Loucy (cell line): Measurements from ENCODE around the gene FOXE3.

Experiments used
- H2AFZ ChIP-seq: fragments of 200-600 bp; sonication (generic); 2 replicates; pipeline ENCODE4 v1.6.0; 2016; ENCODE audit warnings: antibody characterized with exemption, mild to moderate bottlenecking, low read length, moderate library complexity
- H3F3A ChIP-seq: fragments of 200-600 bp; 2 replicates; pipeline ENCODE4 v1.6.0; 2016; ENCODE audit warnings: antibody characterized with exemption, low read depth, mild to moderate bottlenecking
- H3K27me3 ChIP-seq: fragments of 200-600 bp; sonication (generic); 2 replicates; pipeline ENCODE4 v1.6.1; 2014; ENCODE audit warnings: low read length, mild to moderate bottlenecking; ENCODE audit not compliant: insufficient read depth, poor library complexity, severe bottlenecking
- H3K36me3 ChIP-seq: fragments of 200-600 bp; sonication (generic); 2 replicates; pipeline ENCODE4 v1.6.1; 2016; ENCODE audit warnings: low read length; ENCODE audit not compliant: insufficient read depth
- H3K4me1 ChIP-seq: fragments of 200-600 bp; sonication (generic); 2 replicates; pipeline ENCODE4 v1.5.1; 2014; ENCODE audit warnings: low read length, mild to moderate bottlenecking; ENCODE audit not compliant: insufficient read depth, poor library complexity, severe bottlenecking
- H3K4me2 ChIP-seq: fragments of 200-600 bp; sonication (generic); 2 replicates; pipeline ENCODE4 v1.6.0; 2014; ENCODE audit warnings: antibody characterized with exemption, low read length, low read depth, mild to moderate bottlenecking; ENCODE audit not compliant: poor library complexity, severe bottlenecking
- H3K4me3 ChIP-seq: fragments of 200-600 bp; sonication (generic); 2 replicates; pipeline ENCODE4 v1.5.1; 2014; ENCODE audit warnings: low read length, mild to moderate bottlenecking, mixed read lengths; ENCODE audit not compliant: poor library complexity, severe bottlenecking
- H3K79me2 ChIP-seq: fragments of 200-600 bp; sonication (generic); 2 replicates; pipeline ENCODE4 v1.6.1; 2014; ENCODE audit warnings: low read length; ENCODE audit not compliant: insufficient read depth
- H3K9ac ChIP-seq: fragments of 200-600 bp; sonication (generic); 2 replicates; pipeline ENCODE4 v1.6.0; 2014; ENCODE audit warnings: mild to moderate bottlenecking, low read depth, low read length, moderate library complexity; ENCODE audit not compliant: poor library complexity, severe bottlenecking
- H3K9me2 ChIP-seq: fragments of 200-600 bp; sonication (generic); replicated peaks from 2 replicates; pipeline ENCODE4 v1.6.1; 2016; ENCODE audit warnings: low read depth, low read length, mixed read lengths
- H3K9me3 ChIP-seq: fragments of 200-600 bp; sonication (generic); 2 replicates; pipeline ENCODE4 v1.6.1; 2014; ENCODE audit warnings: mild to moderate bottlenecking, antibody characterized with exemption, low read length, low read depth; ENCODE audit not compliant: insufficient read depth
- H4K20me1 ChIP-seq: fragments of 200-600 bp; sonication (generic); 2 replicates; pipeline ENCODE4 v1.6.0; 2014; ENCODE audit warnings: antibody characterized with exemption, low read length, mild to moderate bottlenecking; ENCODE audit not compliant: insufficient read depth, poor library complexity, severe bottlenecking
- EZH2phosphoT487 ChIP-seq: fragments of 200-600 bp; IDR thresholded peaks from 2 replicates; pipeline ENCODE4 v1.6.1; 2018; ENCODE audit warnings: antibody characterized with exemption, mild to moderate bottlenecking, moderate library complexity, borderline replicate concordance
- TF ChIP-seq, protein P1 (sequence below): fragments of 200-600 bp; sonication (generic); conservative IDR thresholded peaks from 2 replicates; pipeline ENCODE4 v1.5.1; 2014; ENCODE audit warnings: mild to moderate bottlenecking, antibody characterized with exemption, low read length

The FOXE3 gene

DNA sequence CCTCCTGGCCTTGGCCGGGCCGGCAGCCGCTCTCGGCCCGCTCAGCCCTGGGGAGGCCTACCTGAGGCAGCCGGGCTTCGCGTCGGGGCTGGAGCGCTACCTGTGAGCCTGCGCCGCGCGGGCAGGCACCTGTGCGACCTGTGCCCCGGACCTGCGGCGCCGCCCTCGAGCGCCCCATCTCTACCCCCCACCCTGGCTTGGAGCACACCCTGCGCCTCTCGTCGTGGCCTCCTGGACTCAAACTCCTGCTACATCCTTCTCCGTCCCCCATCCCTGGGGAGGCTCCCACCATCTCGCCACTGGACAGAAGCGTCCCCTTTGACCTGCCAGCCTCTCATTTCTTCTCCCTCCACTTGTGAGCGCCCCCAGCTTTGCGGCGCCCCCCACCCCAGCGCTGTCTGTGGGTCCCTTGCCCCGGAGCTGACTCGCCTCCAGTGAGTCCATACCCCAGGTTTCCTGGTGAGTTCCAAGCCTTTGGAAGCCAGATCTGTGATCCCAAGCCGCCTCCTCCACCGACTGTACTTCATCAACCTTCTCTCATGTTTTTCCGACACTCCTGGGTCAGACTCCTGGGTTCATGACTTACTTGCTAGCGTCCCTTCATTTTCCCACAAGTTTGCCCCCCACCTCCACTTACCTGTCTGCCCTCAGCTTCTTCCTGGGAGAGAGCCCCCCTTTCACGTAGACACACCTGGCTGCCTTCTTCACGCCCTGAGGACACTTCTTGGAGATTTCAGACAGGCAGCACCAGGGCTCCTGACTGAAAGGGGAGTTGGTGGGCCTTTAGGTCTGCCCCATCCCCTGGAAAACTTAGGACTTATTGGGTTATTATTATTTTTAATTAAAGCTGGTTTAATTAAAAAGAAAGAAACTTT lies 1.3 kb downstream of the FOXE3 start:
- Histone ChIP-seq H3K4me3 (no peak overlapping the region), H3F3A (no peaks in the 10 kb centered on the region)

DNA sequence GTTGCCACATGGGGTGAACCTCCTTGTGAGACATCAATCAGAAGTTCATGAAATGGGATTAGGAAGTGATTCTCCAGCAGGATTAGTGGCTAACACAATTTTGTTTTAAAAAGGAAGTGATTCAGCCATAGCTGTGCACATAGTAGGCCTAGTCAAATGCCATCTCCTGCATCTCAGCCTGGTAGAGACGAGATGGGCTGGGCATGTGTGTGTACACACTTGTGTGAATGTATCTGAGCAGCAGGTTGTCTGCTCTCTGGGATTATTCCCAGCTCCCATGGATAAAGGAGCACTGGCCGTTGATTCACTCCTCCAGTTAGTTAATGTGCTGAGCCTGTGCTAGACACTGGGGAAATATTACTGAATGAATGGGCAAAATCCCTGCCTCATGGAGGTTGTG lies 2.0 kb downstream of the FOXE3 start:
- no peak overlapping the region for H3K4me3 ChIP-seq
- no peaks in the 10 kb centered on the region for H3K4me1 ChIP-seq
- H3K9me3 ChIP-seq = no peaks in the 10 kb centered on the region
- H3K79me2 ChIP-seq = no peaks in the 10 kb centered on the region
- H3K36me3 ChIP-seq = no peaks in the 10 kb centered on the region
- H4K20me1 ChIP-seq = no peaks in the 10 kb centered on the region
- TF ChIP-seq, protein P1, sequence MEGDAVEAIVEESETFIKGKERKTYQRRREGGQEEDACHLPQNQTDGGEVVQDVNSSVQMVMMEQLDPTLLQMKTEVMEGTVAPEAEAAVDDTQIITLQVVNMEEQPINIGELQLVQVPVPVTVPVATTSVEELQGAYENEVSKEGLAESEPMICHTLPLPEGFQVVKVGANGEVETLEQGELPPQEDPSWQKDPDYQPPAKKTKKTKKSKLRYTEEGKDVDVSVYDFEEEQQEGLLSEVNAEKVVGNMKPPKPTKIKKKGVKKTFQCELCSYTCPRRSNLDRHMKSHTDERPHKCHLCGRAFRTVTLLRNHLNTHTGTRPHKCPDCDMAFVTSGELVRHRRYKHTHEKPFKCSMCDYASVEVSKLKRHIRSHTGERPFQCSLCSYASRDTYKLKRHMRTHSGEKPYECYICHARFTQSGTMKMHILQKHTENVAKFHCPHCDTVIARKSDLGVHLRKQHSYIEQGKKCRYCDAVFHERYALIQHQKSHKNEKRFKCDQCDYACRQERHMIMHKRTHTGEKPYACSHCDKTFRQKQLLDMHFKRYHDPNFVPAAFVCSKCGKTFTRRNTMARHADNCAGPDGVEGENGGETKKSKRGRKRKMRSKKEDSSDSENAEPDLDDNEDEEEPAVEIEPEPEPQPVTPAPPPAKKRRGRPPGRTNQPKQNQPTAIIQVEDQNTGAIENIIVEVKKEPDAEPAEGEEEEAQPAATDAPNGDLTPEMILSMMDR = no peak
- TF ChIP-seq EZH2phosphoT487 = no peak
- no peak overlapping the region for H3K9ac ChIP-seq
- no peaks in the 10 kb centered on the region for H3K9me2 ChIP-seq
- H3F3A ChIP-seq = no peaks in the 10 kb centered on the region
- no peak overlapping the region for H2AFZ ChIP-seq
- H3K4me2 ChIP-seq = no peak overlapping the region
- H3K27me3 ChIP-seq = no peaks in the 10 kb centered on the region

More for the DNA sequence above, 1.3 kb downstream of the FOXE3 start:
- TF ChIP-seq, protein P1 = no peak
- no peak for TF ChIP-seq EZH2phosphoT487
- no peaks in the 10 kb centered on the region for H4K20me1 ChIP-seq
- H3K79me2 ChIP-seq = no peaks in the 10 kb centered on the region
- H3K27me3 ChIP-seq = no peaks in the 10 kb centered on the region
- H3K9ac ChIP-seq = no peak overlapping the region
- no peak overlapping the region for H3K4me2 ChIP-seq
- no peak overlapping the region for H2AFZ ChIP-seq
- no peaks in the 10 kb centered on the region for H3K4me1 ChIP-seq
- no peaks in the 10 kb centered on the region for H3K9me3 ChIP-seq
- H3K9me2 ChIP-seq = no peaks in the 10 kb centered on the region
- H3K36me3 ChIP-seq = no peaks in the 10 kb centered on the region

DNA sequence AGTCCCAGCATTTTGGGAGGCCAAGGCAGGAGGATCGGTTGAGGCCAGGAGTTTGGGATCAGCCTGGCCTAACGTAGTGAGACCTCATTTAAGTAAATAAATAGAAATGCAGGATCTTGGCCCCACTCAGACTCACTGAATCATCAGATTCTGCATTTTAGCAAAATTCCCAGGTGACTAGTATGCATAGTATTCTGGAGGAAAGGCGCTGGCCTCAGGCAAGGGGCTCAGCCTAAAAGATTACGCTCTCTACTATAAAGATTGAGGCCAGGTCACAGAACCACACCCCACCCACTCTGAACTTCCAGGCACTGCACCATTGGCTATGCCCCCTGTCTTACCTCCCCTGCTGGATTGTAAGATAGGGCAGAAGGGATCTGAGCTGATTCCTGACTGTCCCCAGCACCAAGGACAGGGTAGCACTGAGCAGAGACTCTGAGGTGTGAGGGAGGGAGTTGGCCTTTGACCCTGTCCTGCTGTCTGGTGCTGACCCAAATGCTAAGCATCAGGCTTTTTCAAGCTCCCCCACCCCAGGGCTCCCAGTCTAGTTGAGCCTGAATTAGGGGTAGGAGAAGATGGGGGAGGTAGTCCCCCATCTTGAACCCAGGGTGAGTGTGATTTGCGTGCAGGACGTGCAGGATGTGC lies 2.7 kb downstream of the FOXE3 start:
- Histone ChIP-seq H3K4me3 (no peak overlapping the region), H3K4me2 (no peak overlapping the region), H3K79me2 (no peaks in the 10 kb centered on the region), H3K36me3 (no peaks in the 10 kb centered on the region), H2AFZ (no peak overlapping the region), H4K20me1 (no peaks in the 10 kb centered on the region), H3K9me3 (no peaks in the 10 kb centered on the region), H3F3A (no peaks in the 10 kb centered on the region), H3K4me1 (no peaks in the 10 kb centered on the region), H3K27me3 (no peaks in the 10 kb centered on the region), H3K9me2 (no peaks in the 10 kb centered on the region), H3K9ac (no peak overlapping the region)
- TF ChIP-seq EZH2phosphoT487 = no peak
- TF ChIP-seq, protein P1 = no peak
